B cell (primary cell): ENCODE measurements around the gene MEGF11. TPM values are rescaled to one million over a fixed set of nuclear protein-coding genes. Genes with fewer than 3 reads are reported as not detected.
A peak's percentile ranks its signal among the peaks of the same experiment; 100 is the strongest.

Experiments used
- ATAC-seq: fragments of 200-7000 bp; cut with Tn5 transposase; one replicate; pipeline ENCODE4 v1.10.0; 2021; ENCODE audit warnings: low read depth, mild to moderate bottlenecking, moderate number of reproducible peaks, moderate library complexity
- CTCF ChIA-PET: fragments of 350-600 bp; sonication (Branson Sonifier 250); formaldehyde crosslinking; loops from one replicate; lab custom pipeline; 2021; ENCODE audit warnings: antibody characterized with exemption, inconsistent platforms; lab: Charles Lee
- POLR2A ChIA-PET: fragments of 350-600 bp; sonication (Branson Sonifier 250); formaldehyde crosslinking; loops from one replicate; lab custom pipeline; 2021; ENCODE audit warnings: antibody characterized with exemption; lab: Charles Lee
- DNase-seq: peaks from one replicate; pipeline ENCODE4 v3.0.0; 2013
- H2AFZ ChIP-seq: 2 replicates; pipeline ENCODE4 v1.6.1; 2012; ENCODE audit warnings: mild to moderate bottlenecking, low read depth, low read length; ENCODE audit not compliant: insufficient read depth, poor library complexity, severe bottlenecking
- H3K27ac ChIP-seq, 2 donors: 1 replicate in 1 of 2; 2 replicates in 1 of 2; pipeline ENCODE4 v1.5.1; 2012 to 2013; ENCODE audit warnings: low read length in 2 of 2, mild to moderate bottlenecking in 2 of 2, moderate library complexity in 1 of 2
- H3K27me3 ChIP-seq, 4 experiments: fragments of 200-600 bp in 1 of 4; sonication (generic) in 1 of 4; replicated peaks in 1 of 4; 1 replicate in 2 of 4; 2 replicates in 2 of 4; pipeline versions ENCODE4 v1.6.1 to v1.7.0; 2013 to 2016; ENCODE audit warnings: low read length in 3 of 4, mild to moderate bottlenecking in 2 of 4, mixed read lengths in 1 of 4, moderate library complexity in 1 of 4; ENCODE audit not compliant: insufficient read depth in 4 of 4, control insufficient read depth in 3 of 4; ENCODE audit errors: control extremely low read depth in 1 of 4
- H3K36me3 ChIP-seq, 2 experiments: replicated peaks in 1 of 2; 1 replicate in 1 of 2; 2 replicates in 1 of 2; pipeline versions ENCODE4 v1.6.1 to v1.7.1; 2013; ENCODE audit warnings: low read length in 1 of 2; ENCODE audit not compliant: insufficient read depth in 2 of 2, control insufficient read depth in 1 of 2; ENCODE audit errors: control extremely low read depth in 1 of 2, extremely low read depth in 1 of 2
- H3K4me1 ChIP-seq, 2 donors: fragments of 200-600 bp in 1 of 2; sonication (generic) in 1 of 2; 1 replicate in 1 of 2; 2 replicates in 1 of 2; pipeline versions ENCODE4 v1.5.1 to v1.6.1; 2013 to 2017; ENCODE audit warnings: low read length in 2 of 2; ENCODE audit not compliant: control insufficient read depth in 2 of 2, insufficient read depth in 2 of 2
- H3K4me2 ChIP-seq: replicated peaks from 2 replicates; pipeline ENCODE3; 2012; ENCODE audit warnings: mild to moderate bottlenecking, low read depth, low read length; ENCODE audit not compliant: poor library complexity, severe bottlenecking
- H3K4me3 ChIP-seq, 5 experiments: fragments of 200-600 bp in 1 of 5; sonication (generic) in 1 of 5; 1 replicate in 3 of 5; 2 replicates in 2 of 5; pipeline versions ENCODE4 v1.5.1 to v1.7.0; 2011 to 2016; ENCODE audit warnings: low read length in 4 of 5, mild to moderate bottlenecking in 4 of 5, low read depth in 2 of 5, control low read depth in 1 of 5, moderate library complexity in 1 of 5; ENCODE audit not compliant: insufficient read depth in 1 of 5; ENCODE audit errors: control extremely low read depth in 1 of 5, extremely low read depth in 1 of 5
- H3K79me2 ChIP-seq: fragments of 200-600 bp; sonication (generic); one replicate; pipeline ENCODE4 v1.6.0; 2016; ENCODE audit warnings: low read length; ENCODE audit not compliant: control insufficient read depth, insufficient read depth
- H3K9ac ChIP-seq: fragments of 200-600 bp; sonication (generic); 2 replicates; pipeline ENCODE4 v1.6.1; 2017; ENCODE audit warnings: mild to moderate bottlenecking, low read length, moderate library complexity
- H3K9me3 ChIP-seq, 3 donors: one replicate each; pipeline versions ENCODE4 v1.6.1 to v1.7.1; 2013; ENCODE audit warnings: low read length in 2 of 3; ENCODE audit not compliant: control insufficient read depth in 2 of 3, insufficient read depth in 1 of 3; ENCODE audit errors: control extremely low read depth in 1 of 3
- H4K20me1 ChIP-seq: 2 replicates; pipeline ENCODE4 v1.6.0; 2012; ENCODE audit warnings: mild to moderate bottlenecking, low read length; ENCODE audit not compliant: insufficient read depth, control insufficient read depth, poor library complexity, severe bottlenecking
- H3K27ac Mint-ChIP-seq: one replicate; pipeline ENCODE4 v1.8.0; 2021; ENCODE audit warnings: mixed read lengths
- H3K27me3 Mint-ChIP-seq: one replicate; pipeline ENCODE4 v1.8.0; 2021; ENCODE audit warnings: mixed read lengths
- H3K4me1 Mint-ChIP-seq: one replicate; pipeline ENCODE4 v1.8.0; 2021; ENCODE audit warnings: mixed read lengths
- H3K4me3 Mint-ChIP-seq: one replicate; pipeline ENCODE4 v1.8.0; 2021; ENCODE audit warnings: mixed read lengths
- H3K9me3 Mint-ChIP-seq: one replicate; pipeline ENCODE4 v1.8.0; 2022; ENCODE audit warnings: mixed read lengths; ENCODE audit not compliant: insufficient read depth
- CTCF ChIP-seq: fragments of 200-600 bp; IDR thresholded peaks from one replicate; pipeline ENCODE4 v1.8.0; 2022; ENCODE audit warnings: antibody characterized with exemption, mild to moderate bottlenecking
- EZH2 ChIP-seq: IDR thresholded peaks from 2 replicates; pipeline ENCODE4 v1.6.1; 2012; ENCODE audit warnings: borderline replicate concordance, low read depth, mild to moderate bottlenecking, moderate library complexity, low read length; ENCODE audit not compliant: insufficient read depth, poor library complexity, severe bottlenecking
- WGBS: methylation state at CpG from one replicate; pipeline ENCODE4 v1.1.5; 2013; ENCODE audit warnings: missing lambda C conversion rate; ENCODE audit not compliant: insufficient coverage; 5-methylcytosine and 5-hydroxymethylcytosine counted together
- intact Hi-C: fragments of 100-400 bp; cut with micrococcal nuclease; formaldehyde crosslinking; loops from one replicate; pipeline ENCODE4 v1.10.0; 2022
- polyA plus RNA-seq: library from polyadenylated mRNA; depleted of rRNA; stranded (reverse); fragments of >200 nt; gene quantifications from 2 replicates; pipeline ENCODE4 v1.2.3, GENCODE V29; 2012
- total RNA-seq, 2 donors: library from RNA; stranded (reverse); fragments of 120-200 nt in 1 of 2; gene quantifications; 1 replicate in 1 of 2; 2 replicates in 1 of 2; pipeline versions ENCODE4 v1.2.3 to v1.2.4, GENCODE V29; 2013 to 2022

The MEGF11 gene
- total and polyA plus RNA-seq, 2 donors (not counting 1 experiment from before 2014, with no cell fraction given) = 0.04 to 0.34 TPM

GRCh38 chr15:66117841-66118240 is 135.7 kb downstream of the MEGF11 start:
- Histone ChIP-seq H2AFZ (no peak overlapping the region), H3K4me2 (no peak overlapping the region), H4K20me1 (no peaks in the 10 kb centered on the region), H3K27ac (no peak overlapping the region), H3K9me3 (no peaks in the 10 kb centered on the region), H3K4me3 (no peak overlapping the region), H3K27me3 (peaks cover 0 to 2% (median 0%) of the 10 kb centered on the region in 4 experiments), H3K79me2 (no peaks in the 10 kb centered on the region), H3K9ac (no peak overlapping the region), H3K36me3 (no peaks in the 10 kb centered on the region), H3K4me1 (peaks cover 0 to 3% of the 10 kb centered on the region in 2 donors)
- Mint-ChIP-seq H3K4me1 (peaks cover 3% of the 10 kb centered on the region), H3K9me3 (no peaks in the 10 kb centered on the region), H3K27me3 (peaks cover 38% of the 10 kb centered on the region), H3K27ac (no peak overlapping the region), H3K4me3 (no peak overlapping the region)
- ChIA-PET POLR2A (no interaction called here), CTCF (no interaction called here)
- WGBS = no CpG with 5 or more reads among the region's 4 CpGs
- ATAC-seq = no peak
- no peak for DNase-seq
- intact Hi-C loops = no loop called here
- TF ChIP-seq EZH2 (no peak), CTCF (no peak)

GRCh38 chr15:66115568-66116206 is 137.9 kb downstream of the MEGF11 start:
- Mint-ChIP-seq H3K27me3 (peaks cover 40% of the 10 kb centered on the region), H3K4me1 (peaks cover 3% of the 10 kb centered on the region), H3K27ac (no peak overlapping the region), H3K9me3 (no peaks in the 10 kb centered on the region), H3K4me3 (peak overlapping the region; percentile 2)
- WGBS = 55% methylated on average over 14 of the region's 18 CpGs
- Histone ChIP-seq H3K27me3 (peaks cover 0 to 2% (median 0%) of the 10 kb centered on the region in 4 experiments), H3K36me3 (no peaks in the 10 kb centered on the region), H3K79me2 (no peaks in the 10 kb centered on the region), H2AFZ (no peak overlapping the region), H4K20me1 (no peaks in the 10 kb centered on the region), H3K4me2 (no peak overlapping the region), H3K4me1 (peaks cover 0 to 3% of the 10 kb centered on the region in 2 donors), H3K27ac (no peak overlapping the region), H3K9ac (no peak overlapping the region), H3K9me3 (no peaks in the 10 kb centered on the region), H3K4me3 (no peak overlapping the region)
- DNase-seq (peak; percentile 20), ATAC-seq (no peak)
- CTCF ChIA-PET = no interaction called here
- POLR2A ChIA-PET = no interaction called here
- intact Hi-C loops = no loop called here
- TF ChIP-seq EZH2 = no peak
- no peak for TF ChIP-seq CTCF
